DND-41 (cell line): ENCODE data around the gene CD200.

Source experiments
- EZH2 ChIP-seq: IDR thresholded peaks from 3 replicates; pipeline ENCODE4 v1.6.1; 2012; ENCODE audit warnings: borderline replicate concordance, low read depth, mild to moderate bottlenecking, moderate library complexity, low read length, inconsistent platforms; ENCODE audit not compliant: severe bottlenecking
- TF ChIP-seq, protein P1 (sequence below): IDR thresholded peaks from 2 replicates; pipeline ENCODE4 v1.5.1; 2012; ENCODE audit warnings: borderline replicate concordance, low read length, moderate library complexity, mild to moderate bottlenecking; ENCODE audit not compliant: poor library complexity, severe bottlenecking; ENCODE audit errors: extremely low read depth

DNA sequence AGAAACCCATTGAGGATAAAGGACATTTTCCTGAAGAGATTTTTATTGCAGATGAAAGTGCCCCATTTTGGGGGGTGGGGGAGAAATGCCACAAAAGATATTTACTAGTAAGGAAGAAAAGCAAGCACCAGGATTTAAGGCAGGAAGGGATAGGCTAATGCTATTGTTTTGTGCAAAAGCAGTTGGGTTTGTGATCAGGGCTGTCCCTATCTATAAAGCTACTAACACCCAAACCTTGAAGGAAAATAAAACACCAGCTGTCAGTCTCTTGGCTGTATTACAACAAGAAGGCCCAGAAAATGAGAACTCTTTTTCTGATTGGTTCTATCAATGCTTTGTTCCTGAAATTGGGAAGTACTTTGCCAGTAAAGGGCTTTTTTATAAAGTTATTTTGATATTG is 56.0 kb downstream of the CD200 start:
- TF ChIP-seq, protein P1, sequence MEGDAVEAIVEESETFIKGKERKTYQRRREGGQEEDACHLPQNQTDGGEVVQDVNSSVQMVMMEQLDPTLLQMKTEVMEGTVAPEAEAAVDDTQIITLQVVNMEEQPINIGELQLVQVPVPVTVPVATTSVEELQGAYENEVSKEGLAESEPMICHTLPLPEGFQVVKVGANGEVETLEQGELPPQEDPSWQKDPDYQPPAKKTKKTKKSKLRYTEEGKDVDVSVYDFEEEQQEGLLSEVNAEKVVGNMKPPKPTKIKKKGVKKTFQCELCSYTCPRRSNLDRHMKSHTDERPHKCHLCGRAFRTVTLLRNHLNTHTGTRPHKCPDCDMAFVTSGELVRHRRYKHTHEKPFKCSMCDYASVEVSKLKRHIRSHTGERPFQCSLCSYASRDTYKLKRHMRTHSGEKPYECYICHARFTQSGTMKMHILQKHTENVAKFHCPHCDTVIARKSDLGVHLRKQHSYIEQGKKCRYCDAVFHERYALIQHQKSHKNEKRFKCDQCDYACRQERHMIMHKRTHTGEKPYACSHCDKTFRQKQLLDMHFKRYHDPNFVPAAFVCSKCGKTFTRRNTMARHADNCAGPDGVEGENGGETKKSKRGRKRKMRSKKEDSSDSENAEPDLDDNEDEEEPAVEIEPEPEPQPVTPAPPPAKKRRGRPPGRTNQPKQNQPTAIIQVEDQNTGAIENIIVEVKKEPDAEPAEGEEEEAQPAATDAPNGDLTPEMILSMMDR: no peak
- no peak for TF ChIP-seq EZH2
